Fibroblast of mammary gland (primary cell): ENCODE results near the gene MCTP2.

Source experiments
- DNase-seq: peaks from one replicate; pipeline ENCODE4 v3.0.0-alpha.2; 2010; ENCODE audit warnings: low read depth
- H3K4me3 ChIP-seq: 2 replicates; pipeline ENCODE4 v1.5.1; 2011; ENCODE audit warnings: low read depth, mild to moderate bottlenecking, low read length, moderate library complexity; ENCODE audit not compliant: control insufficient read depth
- CTCF ChIP-seq: conservative IDR thresholded peaks from 2 replicates; pipeline ENCODE4 v1.5.1; 2011; ENCODE audit warnings: low read depth, low read length, inconsistent platforms; ENCODE audit not compliant: control insufficient read depth, insufficient read depth

Gene MCTP2

DNA sequence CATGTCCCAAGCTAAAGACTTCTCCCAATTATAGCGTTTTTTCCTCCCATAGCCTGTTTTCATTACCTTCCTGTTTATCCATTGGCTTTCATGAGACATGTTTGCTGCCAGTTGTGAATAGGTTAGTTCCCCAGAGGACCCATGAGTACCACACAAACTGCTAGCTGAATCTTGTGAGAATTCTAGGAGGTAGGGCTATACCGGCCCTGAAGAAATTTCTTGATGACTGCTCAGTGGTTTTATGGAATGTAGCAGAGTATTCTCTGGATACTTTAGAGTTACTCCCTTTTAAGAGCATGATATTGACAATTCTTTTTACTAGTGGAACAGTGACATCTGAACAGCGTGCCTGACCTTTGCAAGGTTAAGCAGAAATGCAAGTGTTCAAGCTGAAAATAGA, 210.4 kb downstream of the MCTP2 start:
- no peak for TF ChIP-seq CTCF
- no peak overlapping the region for H3K4me3 ChIP-seq
- no peak for DNase-seq

- H3K4me3 ChIP-seq, result no peak overlapping the region
- TF ChIP-seq CTCF, result no peak
- no peak for DNase-seq
Measured at GRCh38 chr15:94442480-94442879, 211.1 kb downstream of the MCTP2 start.

DNA sequence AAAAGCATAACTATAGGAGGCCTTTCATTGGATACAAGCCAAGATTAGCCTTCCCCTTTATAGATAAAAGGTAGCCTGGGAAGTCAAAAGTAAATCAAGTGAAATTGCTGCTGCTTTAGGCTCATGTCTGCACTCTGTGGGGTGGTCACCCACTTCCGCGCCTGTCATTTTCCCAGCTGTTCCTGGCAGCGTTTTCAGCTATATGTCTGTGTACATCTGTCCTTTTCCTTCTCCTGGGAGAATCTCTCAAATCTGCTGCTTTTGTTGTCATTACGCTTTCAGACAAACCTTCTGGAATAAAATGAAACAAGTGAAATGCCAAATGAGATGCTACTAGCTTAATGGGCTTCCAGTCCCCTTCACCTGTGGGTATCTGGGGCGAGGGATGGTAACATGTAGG, 211.8 kb downstream of the MCTP2 start:
- no peak for TF ChIP-seq CTCF
- DNase-seq, result no peak
- H3K4me3 ChIP-seq, result no peak overlapping the region

GRCh38 chr15:94445566-94446160, 214.3 kb downstream of the MCTP2 start:
- H3K4me3 ChIP-seq, result no peak overlapping the region
- no peak for TF ChIP-seq CTCF
- no peak for DNase-seq

DNA sequence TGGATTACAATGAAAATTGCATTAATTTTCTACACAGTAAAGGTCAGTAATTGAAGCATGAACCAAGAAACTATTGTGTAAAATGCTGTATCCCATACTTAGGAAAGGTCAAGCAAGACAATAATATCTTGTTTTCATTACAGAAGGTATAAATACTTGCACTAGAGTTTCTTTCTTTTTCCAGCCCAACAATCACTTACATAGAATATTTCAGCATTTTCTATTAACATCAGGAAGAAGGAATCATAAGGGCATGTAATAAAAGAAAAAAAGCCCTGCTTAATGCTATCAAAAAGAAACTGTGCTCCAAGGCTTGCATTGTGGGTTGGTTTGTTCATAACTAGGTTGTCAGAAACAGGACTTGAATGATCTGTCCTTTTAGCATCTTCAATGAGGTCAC, 215.1 kb downstream of the MCTP2 start:
- DNase-seq, result no peak
- TF ChIP-seq CTCF, result no peak
- H3K4me3 ChIP-seq, result no peak overlapping the region

- no peak overlapping the region for H3K4me3 ChIP-seq
- no peak for TF ChIP-seq CTCF
- DNase-seq, result no peak
Measured at GRCh38 chr15:94451466-94451865, 220.1 kb downstream of the MCTP2 start.
